ENCODE data around the gene TXNDC5. TPM values are rescaled to one million over a fixed set of nuclear protein-coding genes. Genes with fewer than 3 reads are reported as not detected.
A peak's percentile ranks its signal among the peaks of the same experiment; 100 is the strongest.

The TXNDC5 gene
- 88.1 TPM for total RNA-seq

- Histone ChIP-seq H3K27me3 (no peaks in the 10 kb centered on the region), H3K36me3 (no peaks in the 10 kb centered on the region), H3K27ac (peak within 1 kb of the TSS; percentile 80), H3K4me3 (peak within 1 kb of the TSS; percentile 79 to 97), H3K4me1 (peaks cover 21% of the 10 kb centered on the region), H3K9me3 (no peaks in the 10 kb centered on the region)
- intact Hi-C loops (cut with DNase I): no loop called here
- TF ChIP-seq POLR2AphosphoS5 (IDR thresholded peaks at IDR 0.05; ENCODE audit: insufficient read depth in 1 of 2, low read depth in 1 of 2): peak in 1 of 2 donors; percentile 61
- no peak for TF ChIP-seq POLR2A (IDR thresholded peaks at IDR 0.05)
- DNase-seq (ENCODE audit: extremely low spot score in 2 of 2): peak in 1 of 2 donors; percentile 67
Measured at GRCh38 chr6:7910654-7911344, at the start of gene TXNDC5. TSS of gene TXNDC5 (minus strand) at chr6:7910788. CDS start at chr6:7910776, 12 bp downstream.

GRCh38 chr6:7960141-7960540 is 49.6 kb upstream of the TXNDC5 start:
- intact Hi-C loops (cut with DNase I): no loop called here
- Histone ChIP-seq H3K9me3 (no peaks in the 10 kb centered on the region), H3K4me1 (no peaks in the 10 kb centered on the region), H3K27me3 (no peaks in the 10 kb centered on the region), H3K36me3 (no peaks in the 10 kb centered on the region), H3K27ac (no peak overlapping the region), H3K4me3 (no peak overlapping the region)
- DNase-seq (ENCODE audit: extremely low spot score in 2 of 2): no peak
- no peak for TF ChIP-seq CTCF (IDR thresholded peaks at IDR 0.05)

- Histone ChIP-seq H3K9me3 (no peaks in the 10 kb centered on the region), H3K27ac (no peak overlapping the region), H3K27me3 (no peaks in the 10 kb centered on the region), H3K36me3 (no peaks in the 10 kb centered on the region), H3K4me3 (no peak overlapping the region), H3K4me1 (no peaks in the 10 kb centered on the region)
- no peak for TF ChIP-seq POLR2AphosphoS5 (IDR thresholded peaks at IDR 0.05; ENCODE audit: insufficient read depth in 1 of 2, low read depth in 1 of 2)
- TF ChIP-seq POLR2A (IDR thresholded peaks at IDR 0.05): no peak
- TF ChIP-seq CTCF (IDR thresholded peaks at IDR 0.05): no peak
- no peak for DNase-seq (ENCODE audit: extremely low spot score in 2 of 2)
- intact Hi-C loops (cut with DNase I): no loop called here
Measured at GRCh38 chr6:7959453-7959852, 48.9 kb upstream of the TXNDC5 start.

GRCh38 chr6:7958464-7958863 is 47.9 kb upstream of the TXNDC5 start:
- no peaks in the 10 kb centered on the region for H3K4me1 ChIP-seq
- H3K27ac ChIP-seq: no peak overlapping the region
- DNase-seq (ENCODE audit: extremely low spot score in 2 of 2): no peak
- no peaks in the 10 kb centered on the region for H3K9me3 ChIP-seq
- intact Hi-C loops (cut with DNase I): no loop called here
- H3K27me3 ChIP-seq: no peaks in the 10 kb centered on the region
- no peaks in the 10 kb centered on the region for H3K36me3 ChIP-seq
- H3K4me3 ChIP-seq: no peak overlapping the region
- TF ChIP-seq POLR2AphosphoS5 (IDR thresholded peaks at IDR 0.05; ENCODE audit: insufficient read depth in 1 of 2, low read depth in 1 of 2) (no peak), POLR2A (IDR thresholded peaks at IDR 0.05) (no peak), CTCF (IDR thresholded peaks at IDR 0.05) (no peak)

- no peak for TF ChIP-seq CTCF (IDR thresholded peaks at IDR 0.05)
- no peak for TF ChIP-seq POLR2A (IDR thresholded peaks at IDR 0.05)
- TF ChIP-seq POLR2AphosphoS5 (IDR thresholded peaks at IDR 0.05; ENCODE audit: insufficient read depth in 1 of 2, low read depth in 1 of 2): no peak
- Histone ChIP-seq H3K27me3 (no peaks in the 10 kb centered on the region), H3K9me3 (no peaks in the 10 kb centered on the region), H3K4me3 (no peak overlapping the region), H3K36me3 (no peaks in the 10 kb centered on the region), H3K4me1 (no peaks in the 10 kb centered on the region), H3K27ac (no peak overlapping the region)
- no peak for DNase-seq (ENCODE audit: extremely low spot score in 2 of 2)
- intact Hi-C loops (cut with DNase I): no loop called here
Measured at GRCh38 chr6:7956257-7956656, 45.7 kb upstream of the TXNDC5 start.
